SIG-M5 treated with dmso at 0.1 percent for 504 hours (cell line): ENCODE data around the gene MEF2B.
A peak's percentile ranks its signal among the peaks of the same experiment; 100 is the strongest.

Experiments used
- DNase-seq: peaks from one replicate; lab custom pipeline; 2025; ENCODE audit not compliant: unreplicated experiment; lab: John Stamatoyannopoulos, UW

The MEF2B gene

DNA sequence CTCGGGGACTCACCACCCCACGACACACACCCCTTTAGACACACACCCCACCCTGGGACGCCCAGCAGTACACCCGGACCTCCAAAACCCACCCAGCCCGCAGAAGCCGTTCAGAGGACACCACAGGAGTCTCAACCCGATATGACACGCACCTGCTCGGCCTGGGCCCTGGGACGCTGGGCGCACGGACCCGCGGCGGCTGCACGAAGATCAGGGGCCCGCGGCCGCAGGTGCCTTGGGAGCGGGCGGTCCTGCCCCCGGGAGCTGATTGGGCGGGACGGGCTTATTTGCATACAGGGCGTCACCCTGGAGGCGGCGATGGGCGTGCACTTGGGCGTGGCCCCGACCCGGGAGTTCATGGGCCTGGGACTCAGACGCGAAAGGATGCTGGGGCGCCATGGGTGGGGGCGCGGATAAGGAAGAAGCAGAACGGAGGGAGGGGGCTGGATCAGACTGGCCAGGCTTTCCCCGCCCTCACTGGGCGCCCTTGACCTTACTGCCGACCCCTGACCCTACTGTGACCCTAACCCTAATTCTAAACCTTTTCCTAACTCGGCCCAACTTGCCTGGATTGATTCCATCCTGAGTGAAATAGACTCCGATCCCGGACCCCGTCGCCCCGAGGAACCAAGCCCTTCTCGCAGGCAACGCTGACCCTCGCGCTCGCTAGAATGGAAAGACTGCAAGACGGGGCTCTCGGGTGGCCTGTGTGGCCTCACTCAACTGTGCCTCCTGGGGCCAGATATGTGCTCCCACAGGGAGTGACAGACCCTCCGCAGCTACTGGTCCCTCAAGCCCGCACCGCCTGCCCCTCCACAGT lies at the start of gene MEF2B:
TSS of gene MEF2B (minus strand) at position 211 of the 820 bp plus-strand sequence. CDS start 19,528 bp downstream, outside the sequence.
- DNase-seq, result peak; percentile 42

DNA sequence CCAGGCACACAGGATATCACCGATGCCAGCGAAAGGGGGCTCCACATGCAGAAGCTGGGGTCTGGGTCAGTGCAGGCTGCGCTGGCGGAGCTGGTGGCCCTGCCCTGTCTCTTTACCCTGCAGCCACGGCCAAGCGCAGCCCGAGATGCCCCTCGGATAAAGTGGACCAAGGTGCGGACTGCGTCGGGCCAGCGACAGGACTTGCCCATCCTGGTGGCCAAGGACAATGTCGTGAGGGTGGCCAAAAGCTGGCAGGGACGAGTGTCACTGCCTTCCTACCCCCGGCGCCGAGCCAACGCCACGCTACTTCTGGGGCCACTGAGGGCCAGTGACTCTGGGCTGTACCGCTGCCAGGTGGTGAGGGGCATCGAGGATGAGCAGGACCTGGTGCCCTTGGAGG lies 48.8 kb upstream of the MEF2B start:
- DNase-seq, result no peak

DNA sequence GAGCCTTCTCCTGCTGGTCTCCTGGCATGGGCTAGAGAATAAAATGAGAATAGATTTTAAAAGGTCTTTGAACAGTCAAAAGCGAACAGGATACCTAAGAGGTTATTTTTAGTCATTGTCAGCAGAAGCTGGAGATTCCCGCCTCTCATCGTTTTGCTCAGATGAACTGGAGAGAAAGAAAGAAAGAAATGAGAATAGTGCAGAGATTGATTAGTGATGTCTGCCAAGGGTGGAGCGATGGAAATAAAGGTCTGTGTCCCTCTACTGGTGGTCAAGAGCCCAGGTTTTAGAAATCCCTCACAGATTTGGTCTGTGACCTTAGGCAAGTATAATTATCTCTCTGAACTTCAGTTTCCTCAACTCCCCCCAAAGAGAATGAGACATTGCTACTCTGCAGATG lies 47.0 kb upstream of the MEF2B start:
- no peak for DNase-seq

DNA sequence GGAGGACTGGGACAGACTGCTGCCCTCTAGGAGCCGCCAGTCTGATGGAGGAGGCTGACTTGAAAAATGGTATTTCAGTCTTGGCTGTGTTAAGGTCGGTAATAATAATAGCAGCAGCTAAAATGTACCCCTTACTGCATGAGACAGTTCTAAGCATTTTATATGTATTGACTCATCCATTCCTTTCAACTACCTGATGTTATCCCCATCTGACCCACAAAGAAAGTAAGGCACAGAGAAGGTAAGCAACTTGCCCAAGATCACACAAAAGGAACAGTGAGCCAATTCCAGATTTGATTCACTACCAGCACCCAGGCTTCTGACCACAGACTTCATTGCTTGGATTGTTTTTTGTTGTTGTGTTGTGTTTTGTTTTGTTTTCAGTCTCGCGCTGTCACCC lies 45.7 kb upstream of the MEF2B start:
- no peak for DNase-seq

DNA sequence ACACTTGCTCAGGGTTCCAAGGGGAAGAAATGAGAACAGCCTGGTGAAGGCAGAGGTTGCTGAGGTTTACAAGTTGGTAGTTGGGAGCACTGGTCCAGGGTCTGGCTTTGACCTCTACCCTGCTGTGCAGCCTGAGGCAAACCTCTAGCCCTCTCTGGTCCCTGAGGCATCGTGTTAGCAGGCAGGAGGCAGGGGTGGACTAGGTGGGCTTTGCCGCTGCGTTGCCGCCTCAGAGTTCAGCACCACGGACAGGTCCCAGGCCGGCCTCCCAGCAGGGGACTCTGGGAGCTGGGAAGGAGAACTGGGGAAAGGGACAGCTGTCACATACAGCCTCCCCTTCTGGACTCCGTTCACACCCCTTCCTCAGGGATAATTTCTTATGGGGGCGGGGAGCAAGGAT lies 44.8 kb upstream of the MEF2B start:
- peak; percentile 20 for DNase-seq

DNA sequence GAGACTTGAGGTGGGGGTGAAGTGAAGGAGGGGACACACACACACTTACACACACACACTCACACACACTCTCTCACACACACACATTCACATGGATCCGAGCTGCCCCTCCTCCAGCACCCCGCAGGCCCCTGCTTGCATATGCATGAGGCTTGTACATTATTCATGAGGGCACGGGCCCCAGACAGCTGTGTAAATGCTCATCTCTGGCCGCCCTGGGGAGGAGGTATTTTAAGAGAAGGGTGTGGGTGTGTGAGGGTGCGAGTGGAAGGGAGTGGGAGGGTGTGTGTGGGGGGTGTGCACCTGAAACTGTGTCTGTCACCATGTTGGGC lies 44.1 kb upstream of the MEF2B start:
- DNase-seq, result no peak

DNA sequence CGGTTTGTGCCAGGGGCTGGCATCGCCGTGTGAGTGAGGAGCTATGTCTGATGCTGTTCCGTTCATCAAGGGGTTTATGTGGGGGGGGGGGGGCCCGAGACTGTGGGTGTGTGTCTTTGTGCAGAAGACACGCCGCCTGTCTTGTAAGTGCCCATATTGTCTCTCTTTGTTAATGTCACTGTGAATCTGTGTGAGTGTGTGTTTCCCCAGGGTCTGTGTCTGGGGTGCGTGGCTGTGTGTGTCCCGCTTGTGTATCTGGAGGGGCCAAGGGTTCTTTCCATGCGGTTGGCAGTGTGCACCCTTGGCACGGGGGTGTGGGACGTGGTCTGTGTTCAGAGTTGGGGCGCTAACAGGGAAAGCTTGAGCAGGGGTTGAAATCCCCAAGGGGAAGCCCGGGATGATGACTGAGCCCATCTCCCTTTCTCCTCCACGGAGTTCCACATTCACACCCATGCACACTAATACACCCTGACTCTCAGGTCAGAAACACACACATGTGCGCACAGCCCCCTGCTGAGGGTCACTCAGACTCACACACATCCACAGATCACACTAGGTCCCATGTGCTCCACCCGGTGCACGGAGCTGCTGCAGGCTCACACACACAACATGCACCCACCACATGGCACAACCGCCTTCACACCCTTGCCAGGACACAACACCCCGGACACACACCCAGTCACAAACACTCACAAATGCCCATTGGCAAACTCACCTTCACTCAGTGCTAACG lies 43.5 kb upstream of the MEF2B start:
- DNase-seq, result no peak

DNA sequence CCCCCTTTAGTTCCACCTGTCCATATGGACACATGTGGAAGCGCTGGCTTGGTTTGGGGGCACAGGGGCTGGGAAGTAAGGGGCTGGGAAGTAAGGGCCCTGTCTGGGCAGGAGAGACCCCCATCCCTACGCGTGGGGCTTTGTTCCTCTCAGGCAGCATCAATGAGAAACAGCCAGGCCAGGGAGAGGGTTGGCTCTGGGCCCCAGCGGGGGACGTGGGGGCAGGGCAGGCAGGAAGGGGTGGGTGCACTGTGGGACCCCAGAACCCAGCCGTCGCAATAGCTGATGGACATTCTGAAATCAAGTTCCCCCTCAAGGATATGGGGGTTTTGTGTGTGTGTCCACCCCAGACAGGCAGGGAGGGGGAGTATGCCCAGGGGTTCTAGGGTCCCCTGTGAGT lies 42.9 kb upstream of the MEF2B start:
- no peak for DNase-seq

DNA sequence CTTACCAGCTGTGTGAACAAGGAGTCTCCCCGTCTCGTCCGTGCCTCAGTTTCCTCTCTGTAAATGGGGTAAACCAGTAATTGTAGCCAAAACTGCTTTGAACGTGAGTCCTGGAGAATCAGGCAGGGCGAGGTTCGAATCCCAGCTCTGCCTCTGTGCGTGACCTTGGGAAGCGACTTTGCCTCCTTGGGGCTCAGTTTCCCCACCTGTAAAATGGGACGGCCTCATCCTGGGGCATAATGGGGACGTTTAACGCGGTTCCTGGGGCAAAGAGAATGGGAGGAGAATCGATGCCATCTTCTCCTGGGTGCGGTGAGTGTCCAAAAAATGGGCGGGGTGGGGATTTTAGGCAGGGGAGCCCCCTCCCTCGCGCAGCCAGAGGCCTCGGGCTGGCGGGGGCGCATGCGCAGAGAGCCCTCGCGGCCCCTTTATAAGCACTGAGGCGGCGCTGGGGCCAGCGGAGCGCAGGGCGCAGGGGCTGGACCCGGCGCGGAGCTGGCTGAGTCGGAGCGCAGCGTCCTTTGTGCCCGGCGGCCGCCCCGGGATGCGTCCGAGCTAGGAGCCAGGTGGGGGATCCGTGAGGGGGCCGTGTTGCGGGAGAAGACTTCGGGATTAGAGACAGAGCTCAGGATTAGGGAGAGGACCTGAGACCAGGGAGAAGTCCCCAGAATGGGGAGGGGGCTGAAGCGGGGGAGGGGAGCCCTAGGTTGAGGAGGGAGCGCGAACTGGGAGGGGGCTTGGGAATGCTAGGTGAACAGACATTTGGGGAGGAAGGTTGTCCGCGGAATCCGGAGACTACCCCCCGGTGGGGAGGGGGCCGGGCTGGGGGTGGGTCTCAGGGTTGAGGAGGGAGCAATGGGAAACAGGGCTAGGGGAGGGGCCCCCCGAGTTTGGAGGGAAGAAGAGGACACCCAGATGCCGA lies 41.7 kb upstream of the MEF2B start, which contains the start of gene NCAN:
TSS of gene NCAN (plus strand) at position 460 of the 922 bp plus-strand sequence. CDS start 4,996 bp downstream, outside the sequence.
- no peak for DNase-seq

DNA sequence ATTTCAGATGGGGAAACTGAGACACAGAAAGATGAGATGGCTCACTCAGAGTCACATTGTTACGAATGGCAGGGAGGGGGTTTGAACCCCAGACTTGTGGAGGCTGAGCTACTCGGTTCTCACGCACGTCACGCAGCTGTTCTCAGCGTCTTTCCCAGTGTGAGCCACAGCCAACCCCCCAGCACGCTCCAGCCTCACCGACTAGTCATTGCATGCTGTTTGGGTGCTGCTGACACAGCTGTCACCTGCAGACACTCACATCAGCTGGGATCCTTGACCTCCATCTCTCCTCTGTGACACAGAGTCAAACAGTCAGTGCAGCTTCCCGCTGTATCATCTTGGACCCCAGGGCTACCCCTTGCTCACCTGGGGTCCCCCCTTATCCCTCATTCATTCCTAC lies 39.3 kb upstream of the MEF2B start:
- no peak for DNase-seq

DNA sequence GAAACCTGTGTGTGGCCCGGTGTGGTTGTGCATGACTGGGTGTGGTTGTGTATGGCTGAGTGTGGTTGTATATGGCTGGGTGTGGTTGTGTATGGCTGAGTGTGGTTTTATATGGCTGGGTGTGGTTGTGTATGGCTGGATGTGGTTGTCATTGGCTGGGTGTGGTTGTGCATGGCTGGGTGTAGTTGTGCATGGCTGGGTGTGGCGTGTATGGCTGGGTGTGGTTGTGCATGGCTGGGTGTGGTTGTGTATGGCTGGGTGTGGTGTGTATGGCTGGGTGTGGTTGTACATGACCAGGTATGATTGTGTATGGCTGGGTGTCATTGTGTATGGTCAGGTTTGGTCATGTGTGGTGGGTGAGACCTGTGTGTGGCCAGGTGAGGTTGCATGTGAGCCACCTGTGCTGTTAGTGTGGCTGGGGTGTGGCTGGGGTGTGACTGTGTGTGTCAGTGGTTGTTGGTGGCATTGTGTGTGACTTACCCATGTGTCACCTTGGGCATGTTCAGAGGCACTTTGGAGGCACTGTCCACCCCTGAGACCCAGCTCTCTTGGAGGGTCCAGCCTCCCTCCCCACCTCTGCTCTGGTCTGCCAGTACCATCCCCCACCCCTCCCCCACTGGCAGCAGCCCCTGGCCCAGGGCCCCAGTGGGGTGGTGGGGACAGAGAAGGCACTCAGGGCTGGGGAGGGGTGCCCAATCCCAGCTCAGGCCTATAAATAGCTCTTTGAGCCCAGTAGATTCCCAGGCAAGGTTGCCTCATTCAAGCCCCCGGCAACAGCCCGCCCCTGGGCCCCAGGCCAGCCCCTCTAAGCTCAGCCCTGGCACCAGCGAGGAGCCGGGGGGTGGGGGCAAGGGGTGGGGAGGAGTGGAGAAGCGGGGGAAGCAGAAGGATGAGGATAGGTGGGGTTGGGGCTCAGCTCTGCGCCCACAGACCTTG lies 37.8 kb upstream of the MEF2B start:
- no peak for DNase-seq

DNA sequence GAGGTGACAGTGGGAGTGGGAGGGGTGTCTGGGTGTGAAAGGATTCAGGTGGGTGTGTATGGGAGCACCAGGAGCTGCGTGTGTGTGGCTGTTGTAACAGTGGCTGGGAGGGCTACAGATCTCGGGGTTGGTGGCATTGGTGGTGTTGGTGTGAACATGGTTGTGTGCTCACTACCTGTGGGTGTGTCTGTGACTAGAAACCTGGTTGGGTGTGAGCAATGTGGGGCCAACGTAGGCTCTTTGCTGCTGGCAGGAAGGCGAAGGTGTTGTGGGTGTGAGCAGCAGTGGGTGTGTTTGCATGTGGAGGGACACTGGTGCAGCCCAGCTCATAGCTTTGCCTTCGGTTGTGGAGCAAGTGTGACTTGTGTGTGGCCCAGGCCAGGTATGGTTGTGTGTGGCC lies 36.9 kb upstream of the MEF2B start:
- no peak for DNase-seq

DNA sequence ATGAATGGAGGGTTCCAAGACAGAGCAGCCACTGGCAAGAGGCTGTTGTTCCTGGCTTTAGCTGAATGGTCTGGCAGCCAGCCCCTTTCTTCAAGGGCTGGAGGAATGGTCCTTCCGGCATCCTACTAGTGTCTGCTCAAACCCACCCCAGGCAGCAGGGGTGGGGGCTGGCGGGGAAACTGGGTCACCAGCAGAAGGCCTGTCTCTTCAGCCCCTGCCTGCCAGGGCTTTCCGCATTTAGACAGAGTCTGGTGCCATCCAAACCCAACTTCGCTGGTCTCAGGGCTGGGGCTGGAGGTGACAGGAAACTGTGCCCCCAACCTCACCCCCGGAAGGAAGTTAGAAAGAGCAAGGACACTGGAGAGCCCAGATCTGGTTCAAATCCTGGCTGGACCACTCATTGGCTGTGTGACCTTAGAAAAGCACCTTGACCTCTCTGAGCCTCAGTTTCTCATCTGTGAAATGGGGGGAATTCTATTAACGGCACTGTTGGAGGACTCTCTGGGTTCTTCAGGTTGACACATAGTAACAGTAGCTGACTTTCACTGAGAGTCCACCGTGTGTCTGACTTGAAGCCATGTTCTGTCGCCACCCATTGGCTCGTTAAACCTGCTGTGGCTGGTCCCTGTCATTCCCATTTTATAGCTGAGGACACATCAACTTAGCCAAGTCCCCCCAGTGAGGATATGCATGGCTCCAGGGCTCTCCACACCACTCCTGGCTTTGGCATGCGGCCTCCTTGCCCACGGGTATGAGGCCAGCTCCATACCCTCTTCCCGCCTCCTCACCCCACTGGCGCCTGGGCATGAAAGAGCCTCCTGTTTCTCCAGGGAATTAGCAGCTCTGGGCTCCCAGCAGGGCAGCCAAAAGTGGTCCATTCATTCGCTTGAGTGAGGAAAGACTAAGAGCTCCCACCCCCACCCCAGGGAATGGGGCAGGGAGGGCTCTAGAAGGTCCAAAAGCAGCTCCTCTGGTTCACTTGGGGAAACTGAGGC lies 35.6 kb upstream of the MEF2B start:
- DNase-seq, result no peak

DNA sequence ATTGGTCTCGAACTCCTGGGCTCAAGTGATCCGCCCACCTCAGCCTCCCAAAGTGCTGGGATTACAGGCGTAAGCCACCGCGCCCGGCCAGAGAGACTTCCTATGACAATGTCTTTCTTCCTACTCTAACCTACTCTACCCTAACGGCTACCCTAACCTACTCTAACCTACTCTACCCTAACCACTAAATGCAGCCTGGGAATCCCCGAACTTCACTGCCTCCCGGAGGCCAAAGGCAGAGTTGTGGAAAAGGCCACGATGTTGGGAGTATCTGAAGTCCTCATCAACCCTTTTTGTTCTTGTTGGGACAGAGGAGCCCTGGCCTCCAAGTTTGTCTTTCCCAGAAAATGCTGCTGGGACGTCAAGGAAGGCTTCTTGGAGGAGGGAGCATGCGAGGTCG lies 34.1 kb upstream of the MEF2B start:
- peak; percentile 11 for DNase-seq

DNA sequence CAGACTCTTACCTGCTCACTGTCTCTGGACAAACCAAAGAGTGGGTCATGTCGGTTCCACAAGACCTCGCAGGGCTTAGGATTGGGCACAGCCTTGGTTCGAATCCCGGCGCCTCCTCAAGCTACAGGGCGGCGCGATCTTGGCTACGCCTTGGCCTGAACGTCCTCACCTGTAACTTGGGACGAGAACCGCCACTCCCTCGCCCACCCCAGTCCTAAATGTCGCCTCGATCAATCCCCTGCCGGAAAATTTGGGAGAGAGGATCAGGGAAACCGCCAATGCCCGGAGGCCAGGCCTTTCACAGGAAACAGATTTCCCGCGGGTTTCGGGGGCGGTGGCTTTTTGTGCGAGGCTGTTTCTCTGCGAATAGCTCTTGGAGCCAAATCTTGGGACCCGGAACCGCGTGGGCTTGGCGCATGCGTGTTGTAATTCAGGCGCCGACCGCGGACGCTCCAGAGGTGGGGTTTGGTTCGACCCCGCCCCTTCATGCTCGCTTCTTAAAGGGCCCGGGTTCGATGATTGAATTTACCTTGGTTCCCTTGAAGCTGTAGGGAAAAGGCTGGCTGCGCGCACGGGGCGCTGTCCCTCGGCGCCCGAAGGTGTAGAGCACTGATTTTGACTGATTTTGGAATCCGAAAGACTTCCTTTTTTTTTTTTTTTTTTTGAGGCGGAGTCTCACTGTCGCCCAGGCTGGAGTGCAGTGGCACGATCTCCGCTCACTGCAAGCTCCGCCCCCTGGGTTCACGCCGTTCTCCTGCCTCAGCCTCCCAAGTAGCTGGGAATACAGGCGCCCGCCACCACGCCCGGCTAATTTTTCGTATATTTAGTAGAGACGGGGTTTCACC lies 33.2 kb upstream of the MEF2B start, which contains the start of gene NR2C2AP:
TSS of gene NR2C2AP (minus strand) at position 403 of the 845 bp plus-strand sequence. CDS start at position 49, 354 bp downstream.
- DNase-seq, result peak; percentile 88

DNA sequence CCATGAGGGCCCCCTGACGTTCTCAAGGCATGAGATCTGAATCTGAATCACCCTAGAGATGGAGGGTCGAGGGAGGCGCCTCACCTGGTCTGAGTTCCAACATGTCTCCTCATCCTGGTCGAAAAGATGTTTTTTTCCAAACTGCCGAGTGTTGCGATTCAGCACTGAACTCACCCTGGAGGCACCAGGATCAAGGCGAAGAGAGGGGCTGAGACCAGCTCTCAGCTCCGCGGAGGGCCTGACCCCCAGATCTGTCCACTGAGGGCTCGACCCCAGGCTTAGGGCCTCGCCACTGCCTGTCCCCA lies 32.6 kb upstream of the MEF2B start:
- no peak for DNase-seq

DNA sequence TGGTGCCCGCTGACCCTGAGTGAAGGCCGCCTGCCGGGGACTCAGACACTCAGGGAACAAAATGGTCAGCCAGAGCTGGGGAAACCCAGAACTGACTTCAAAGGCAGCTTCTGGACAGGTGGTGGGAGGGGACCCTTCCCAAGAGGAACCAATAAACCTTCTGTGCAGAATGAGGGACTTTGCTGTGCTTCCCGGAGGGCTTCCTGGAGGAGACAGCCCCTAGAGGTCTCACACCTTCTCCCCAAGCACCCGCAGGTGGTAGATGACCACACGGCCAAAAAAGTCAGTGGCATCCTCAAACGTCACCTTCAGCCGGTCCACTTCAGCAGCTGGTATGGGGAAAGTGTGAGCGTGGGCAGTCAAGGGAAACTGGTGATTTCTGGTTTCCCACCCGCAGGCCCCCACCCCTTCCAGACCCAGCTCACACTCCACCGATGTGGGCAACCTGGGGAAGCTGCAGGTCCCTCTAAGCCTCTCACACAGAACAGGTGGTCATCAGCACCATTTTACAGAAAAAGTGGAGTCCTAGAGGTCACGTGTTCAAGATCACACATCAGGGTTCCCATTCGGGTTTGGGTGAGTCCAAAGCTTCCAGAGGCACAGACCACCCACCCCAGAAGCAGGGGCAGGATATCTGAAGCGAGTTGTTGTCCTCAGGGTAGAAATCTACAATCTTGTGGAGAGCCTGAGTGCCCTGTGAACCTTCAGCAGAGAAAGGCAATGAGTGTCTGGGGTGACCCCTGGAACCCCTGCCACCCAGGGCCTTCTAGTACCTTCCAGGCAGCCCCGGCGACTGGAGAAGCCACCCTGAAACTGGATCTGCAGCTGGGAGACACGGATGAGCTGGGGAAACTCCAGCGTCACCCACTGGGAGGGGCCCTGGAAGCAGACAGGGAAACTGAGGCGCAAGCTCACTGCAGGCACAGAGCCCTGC lies 31.9 kb upstream of the MEF2B start:
- no peak for DNase-seq
